Measurements from ENCODE around the gene FGFR2.

The FGFR2 gene

DNA sequence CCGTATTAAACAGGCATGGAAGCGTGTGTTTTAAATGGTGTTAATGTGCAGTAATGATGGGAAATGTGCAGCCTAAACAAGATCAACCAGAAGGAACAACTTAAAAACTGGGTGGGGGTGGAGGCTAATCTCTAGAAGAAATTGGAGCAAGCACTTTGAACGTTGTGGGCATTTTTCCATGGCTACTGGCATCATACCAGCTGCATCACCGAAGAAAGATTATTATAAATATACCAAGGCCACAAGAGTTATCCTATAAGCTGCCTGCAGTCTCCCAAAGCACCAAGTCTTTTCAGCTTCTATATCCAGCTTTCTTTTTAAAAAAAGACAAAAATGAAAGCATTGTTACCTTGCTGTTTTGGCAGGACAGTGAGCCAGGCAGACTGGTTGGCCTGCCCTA is 79.9 kb downstream of the FGFR2 start:
- DNase-seq: no peak
- Histone ChIP-seq H3K4me1 (ENCODE audit: control insufficient read depth, insufficient read depth, low read length, poor library complexity, severe bottlenecking) (no peaks in the 10 kb centered on the region), H3K27me3 (replicated peaks; ENCODE audit: control insufficient read depth, insufficient read depth, low read length, poor library complexity, severe bottlenecking) (no peaks in the 10 kb centered on the region), H3K27ac (ENCODE audit: insufficient read depth, low read length, poor library complexity, severe bottlenecking) (no peak overlapping the region), H3K4me3 (ENCODE audit: insufficient read depth, low read depth, low read length, poor library complexity, severe bottlenecking) (no peak overlapping the region), H3K36me3 (ENCODE audit: control insufficient read depth, insufficient read depth, low read length) (no peaks in the 10 kb centered on the region), H3K9me3 (ENCODE audit: control insufficient read depth, low read length) (no peaks in the 10 kb centered on the region)

DNA sequence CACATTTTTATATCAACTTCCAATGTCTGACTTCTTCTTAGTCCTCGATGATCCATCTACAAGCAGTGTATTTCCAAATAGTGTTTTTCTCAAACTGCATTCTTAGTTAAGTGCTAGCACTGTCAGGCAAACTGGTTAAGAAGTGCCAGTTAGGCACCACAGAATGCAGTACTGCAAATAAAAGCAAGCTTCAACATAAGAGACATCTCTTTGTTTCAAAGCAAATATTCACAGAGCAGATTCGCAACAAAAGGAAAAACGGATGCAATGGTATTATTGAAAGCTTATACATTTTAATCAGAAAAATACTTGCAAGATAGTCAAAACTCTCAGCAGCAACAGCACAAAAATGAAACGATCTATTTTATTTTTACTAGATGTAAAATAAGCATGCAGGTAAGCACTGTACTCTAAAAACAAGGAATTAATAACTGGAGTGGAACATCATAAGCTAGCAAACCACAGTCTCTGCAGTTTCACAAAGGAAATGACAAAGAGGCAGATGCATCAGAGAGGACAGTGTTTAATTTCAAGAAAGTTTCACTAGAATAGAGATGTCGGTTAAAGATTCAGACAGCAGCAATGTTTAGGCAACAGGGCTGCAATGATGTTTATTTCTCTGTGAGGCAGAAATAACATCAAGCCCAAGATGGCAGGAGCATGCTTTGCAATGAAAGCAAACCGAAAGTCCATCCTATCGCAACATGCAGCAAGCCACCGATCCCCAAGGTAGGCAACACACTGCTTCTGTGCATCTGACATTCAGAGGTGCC is 82.0 kb downstream of the FGFR2 start:
- Histone ChIP-seq H3K4me3 (ENCODE audit: insufficient read depth, low read depth, low read length, poor library complexity, severe bottlenecking) (no peak overlapping the region), H3K4me1 (ENCODE audit: control insufficient read depth, insufficient read depth, low read length, poor library complexity, severe bottlenecking) (no peaks in the 10 kb centered on the region), H3K27me3 (replicated peaks; ENCODE audit: control insufficient read depth, insufficient read depth, low read length, poor library complexity, severe bottlenecking) (no peaks in the 10 kb centered on the region), H3K9me3 (ENCODE audit: control insufficient read depth, low read length) (no peaks in the 10 kb centered on the region), H3K27ac (ENCODE audit: insufficient read depth, low read length, poor library complexity, severe bottlenecking) (no peak overlapping the region), H3K36me3 (ENCODE audit: control insufficient read depth, insufficient read depth, low read length) (no peaks in the 10 kb centered on the region)
- no peak for DNase-seq

- H3K4me3 ChIP-seq (ENCODE audit: insufficient read depth, low read depth, low read length, poor library complexity, severe bottlenecking): no peak overlapping the region
- H3K27me3 ChIP-seq (replicated peaks; ENCODE audit: control insufficient read depth, insufficient read depth, low read length, poor library complexity, severe bottlenecking): no peaks in the 10 kb centered on the region
- no peak overlapping the region for H3K27ac ChIP-seq (ENCODE audit: insufficient read depth, low read length, poor library complexity, severe bottlenecking)
- H3K36me3 ChIP-seq (ENCODE audit: control insufficient read depth, insufficient read depth, low read length): no peaks in the 10 kb centered on the region
- H3K9me3 ChIP-seq (ENCODE audit: control insufficient read depth, low read length): no peaks in the 10 kb centered on the region
- H3K4me1 ChIP-seq (ENCODE audit: control insufficient read depth, insufficient read depth, low read length, poor library complexity, severe bottlenecking): no peaks in the 10 kb centered on the region
- DNase-seq: no peak
Observed at GRCh38 chr10:121514141-121514865, 83.9 kb downstream of the FGFR2 start.

DNA sequence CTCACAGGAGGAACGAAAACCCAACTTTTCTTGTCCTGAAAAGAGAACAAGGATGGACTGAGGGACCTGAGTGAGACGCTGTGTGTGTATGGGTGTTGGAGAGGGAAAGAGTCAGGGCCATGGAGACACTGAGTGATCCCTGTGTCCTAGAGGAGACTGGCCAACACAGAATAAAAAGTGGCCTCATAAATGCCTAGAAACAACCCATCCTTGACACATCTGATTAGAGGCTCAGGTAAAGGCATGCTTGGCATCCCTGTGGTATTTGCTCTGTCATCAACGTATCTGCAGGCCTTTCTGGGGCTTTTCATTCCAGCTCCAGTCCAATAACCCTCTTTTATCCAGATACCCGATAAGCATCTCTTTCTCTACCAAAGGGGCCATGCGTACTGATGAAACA is 86.3 kb downstream of the FGFR2 start:
- H3K9me3 ChIP-seq (ENCODE audit: control insufficient read depth, low read length): no peaks in the 10 kb centered on the region
- no peak overlapping the region for H3K4me3 ChIP-seq (ENCODE audit: insufficient read depth, low read depth, low read length, poor library complexity, severe bottlenecking)
- no peaks in the 10 kb centered on the region for H3K4me1 ChIP-seq (ENCODE audit: control insufficient read depth, insufficient read depth, low read length, poor library complexity, severe bottlenecking)
- H3K36me3 ChIP-seq (ENCODE audit: control insufficient read depth, insufficient read depth, low read length): no peaks in the 10 kb centered on the region
- no peak for DNase-seq
- no peaks in the 10 kb centered on the region for H3K27me3 ChIP-seq (replicated peaks; ENCODE audit: control insufficient read depth, insufficient read depth, low read length, poor library complexity, severe bottlenecking)
- no peak overlapping the region for H3K27ac ChIP-seq (ENCODE audit: insufficient read depth, low read length, poor library complexity, severe bottlenecking)

GRCh38 chr10:121511460-121511859 is 86.8 kb downstream of the FGFR2 start:
- no peak for DNase-seq
- no peaks in the 10 kb centered on the region for H3K4me1 ChIP-seq (ENCODE audit: control insufficient read depth, insufficient read depth, low read length, poor library complexity, severe bottlenecking)
- no peaks in the 10 kb centered on the region for H3K9me3 ChIP-seq (ENCODE audit: control insufficient read depth, low read length)
- no peak overlapping the region for H3K4me3 ChIP-seq (ENCODE audit: insufficient read depth, low read depth, low read length, poor library complexity, severe bottlenecking)
- H3K36me3 ChIP-seq (ENCODE audit: control insufficient read depth, insufficient read depth, low read length): no peaks in the 10 kb centered on the region
- H3K27me3 ChIP-seq (replicated peaks; ENCODE audit: control insufficient read depth, insufficient read depth, low read length, poor library complexity, severe bottlenecking): no peaks in the 10 kb centered on the region
- H3K27ac ChIP-seq (ENCODE audit: insufficient read depth, low read length, poor library complexity, severe bottlenecking): no peak overlapping the region

DNA sequence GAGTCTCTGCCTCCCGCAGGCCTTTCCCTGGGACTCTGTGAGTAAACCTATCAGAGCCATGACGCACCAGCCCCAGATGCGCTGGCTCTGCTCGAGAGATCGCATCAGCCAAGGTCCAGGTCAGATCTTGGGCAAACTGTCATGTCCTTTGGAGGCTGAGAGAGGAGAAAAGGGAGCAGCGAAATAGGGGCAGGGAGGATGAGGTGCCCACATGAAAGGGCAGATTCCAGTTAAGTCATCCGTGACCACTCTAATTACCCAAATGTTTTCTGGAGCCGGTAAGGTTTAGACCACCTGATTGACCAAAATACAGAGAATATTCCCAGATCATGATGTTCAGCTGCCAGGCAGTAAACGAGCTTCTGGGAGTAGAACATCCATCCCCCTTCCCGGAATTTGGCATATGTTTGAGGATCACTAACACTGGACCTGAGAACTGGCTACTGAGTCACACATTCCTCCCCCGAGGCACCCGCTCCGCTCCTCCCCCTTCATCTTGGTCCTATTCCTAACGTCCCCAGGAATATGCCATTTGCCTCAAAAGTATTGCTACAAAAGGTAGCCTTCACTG is 88.0 kb downstream of the FGFR2 start:
- Histone ChIP-seq H3K9me3 (ENCODE audit: control insufficient read depth, low read length) (no peaks in the 10 kb centered on the region), H3K36me3 (ENCODE audit: control insufficient read depth, insufficient read depth, low read length) (no peaks in the 10 kb centered on the region), H3K4me1 (ENCODE audit: control insufficient read depth, insufficient read depth, low read length, poor library complexity, severe bottlenecking) (no peaks in the 10 kb centered on the region), H3K27me3 (replicated peaks; ENCODE audit: control insufficient read depth, insufficient read depth, low read length, poor library complexity, severe bottlenecking) (no peaks in the 10 kb centered on the region), H3K27ac (ENCODE audit: insufficient read depth, low read length, poor library complexity, severe bottlenecking) (no peak overlapping the region), H3K4me3 (ENCODE audit: insufficient read depth, low read depth, low read length, poor library complexity, severe bottlenecking) (no peak overlapping the region)
- DNase-seq: no peak

- no peak for DNase-seq
- no peak overlapping the region for H3K27ac ChIP-seq (ENCODE audit: insufficient read depth, low read length, poor library complexity, severe bottlenecking)
- H3K4me1 ChIP-seq (ENCODE audit: control insufficient read depth, insufficient read depth, low read length, poor library complexity, severe bottlenecking): no peaks in the 10 kb centered on the region
- no peak overlapping the region for H3K4me3 ChIP-seq (ENCODE audit: insufficient read depth, low read depth, low read length, poor library complexity, severe bottlenecking)
- no peaks in the 10 kb centered on the region for H3K36me3 ChIP-seq (ENCODE audit: control insufficient read depth, insufficient read depth, low read length)
- H3K27me3 ChIP-seq (replicated peaks; ENCODE audit: control insufficient read depth, insufficient read depth, low read length, poor library complexity, severe bottlenecking): no peaks in the 10 kb centered on the region
- H3K9me3 ChIP-seq (ENCODE audit: control insufficient read depth, low read length): no peaks in the 10 kb centered on the region
Observed at GRCh38 chr10:121509796-121510195, 88.4 kb downstream of the FGFR2 start.

DNA sequence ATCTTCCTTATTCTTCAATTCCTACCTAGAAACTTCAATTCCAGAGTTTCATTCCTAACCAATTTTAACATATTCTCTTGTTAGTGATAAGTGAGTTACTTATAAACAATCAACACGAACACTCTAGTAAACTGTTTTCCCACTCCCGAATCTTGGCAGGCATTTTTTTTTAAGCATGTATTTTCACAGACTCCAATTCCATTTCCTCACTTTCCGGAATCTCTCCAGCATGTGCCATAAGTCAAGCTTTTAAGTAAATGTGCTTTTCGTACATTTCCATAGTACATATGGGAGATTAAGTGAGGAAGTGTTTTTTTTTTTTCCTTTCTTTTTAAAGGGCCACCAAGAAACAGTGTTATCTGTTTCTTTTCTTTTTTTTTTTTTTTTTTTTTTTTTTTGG is 89.1 kb downstream of the FGFR2 start:
- Histone ChIP-seq H3K27me3 (replicated peaks; ENCODE audit: control insufficient read depth, insufficient read depth, low read length, poor library complexity, severe bottlenecking) (no peaks in the 10 kb centered on the region), H3K36me3 (ENCODE audit: control insufficient read depth, insufficient read depth, low read length) (no peaks in the 10 kb centered on the region), H3K4me3 (ENCODE audit: insufficient read depth, low read depth, low read length, poor library complexity, severe bottlenecking) (no peak overlapping the region), H3K9me3 (ENCODE audit: control insufficient read depth, low read length) (no peaks in the 10 kb centered on the region), H3K27ac (ENCODE audit: insufficient read depth, low read length, poor library complexity, severe bottlenecking) (no peak overlapping the region), H3K4me1 (ENCODE audit: control insufficient read depth, insufficient read depth, low read length, poor library complexity, severe bottlenecking) (no peaks in the 10 kb centered on the region)
- no peak for DNase-seq

GRCh38 chr10:121503587-121504051 is 94.6 kb downstream of the FGFR2 start:
- Histone ChIP-seq H3K36me3 (ENCODE audit: control insufficient read depth, insufficient read depth, low read length) (no peaks in the 10 kb centered on the region), H3K27me3 (replicated peaks; ENCODE audit: control insufficient read depth, insufficient read depth, low read length, poor library complexity, severe bottlenecking) (no peaks in the 10 kb centered on the region), H3K27ac (ENCODE audit: insufficient read depth, low read length, poor library complexity, severe bottlenecking) (no peak overlapping the region), H3K4me1 (ENCODE audit: control insufficient read depth, insufficient read depth, low read length, poor library complexity, severe bottlenecking) (no peaks in the 10 kb centered on the region), H3K9me3 (ENCODE audit: control insufficient read depth, low read length) (no peaks in the 10 kb centered on the region), H3K4me3 (ENCODE audit: insufficient read depth, low read depth, low read length, poor library complexity, severe bottlenecking) (no peak overlapping the region)
- no peak for DNase-seq

DNA sequence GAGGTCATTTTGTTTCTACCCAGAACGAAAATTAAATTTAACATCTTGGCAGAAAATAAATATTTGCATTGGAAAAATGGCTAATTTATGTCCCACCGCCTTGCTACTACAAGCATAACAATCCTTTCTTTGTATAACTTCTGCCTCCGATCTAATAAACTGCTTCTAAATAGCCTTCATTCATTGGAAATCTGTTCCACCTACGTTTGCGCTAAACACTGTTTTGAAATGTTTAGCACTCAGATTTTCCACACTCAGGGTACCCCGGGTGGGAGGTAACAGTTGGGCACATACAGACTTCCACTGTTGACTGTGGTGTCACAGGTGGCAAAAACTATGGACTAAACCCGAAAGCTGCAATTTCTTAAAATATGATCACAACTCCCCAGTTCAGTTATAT is 96.4 kb downstream of the FGFR2 start:
- Histone ChIP-seq H3K36me3 (ENCODE audit: control insufficient read depth, insufficient read depth, low read length) (no peaks in the 10 kb centered on the region), H3K4me1 (ENCODE audit: control insufficient read depth, insufficient read depth, low read length, poor library complexity, severe bottlenecking) (no peaks in the 10 kb centered on the region), H3K27ac (ENCODE audit: insufficient read depth, low read length, poor library complexity, severe bottlenecking) (no peak overlapping the region), H3K4me3 (ENCODE audit: insufficient read depth, low read depth, low read length, poor library complexity, severe bottlenecking) (no peak overlapping the region), H3K27me3 (replicated peaks; ENCODE audit: control insufficient read depth, insufficient read depth, low read length, poor library complexity, severe bottlenecking) (no peaks in the 10 kb centered on the region), H3K9me3 (ENCODE audit: control insufficient read depth, low read length) (no peaks in the 10 kb centered on the region)
- no peak for DNase-seq

All from effector memory CD4-positive, alpha-beta T cell (primary cell).